ENCODE data around the gene NBEAL2.
"Not testable (repeated sequence)": the region's sequence is repeated elsewhere in the genome, so short reads cannot be mapped to it uniquely, and the experiment has no call there.

NBEAL2 gene

DNA sequence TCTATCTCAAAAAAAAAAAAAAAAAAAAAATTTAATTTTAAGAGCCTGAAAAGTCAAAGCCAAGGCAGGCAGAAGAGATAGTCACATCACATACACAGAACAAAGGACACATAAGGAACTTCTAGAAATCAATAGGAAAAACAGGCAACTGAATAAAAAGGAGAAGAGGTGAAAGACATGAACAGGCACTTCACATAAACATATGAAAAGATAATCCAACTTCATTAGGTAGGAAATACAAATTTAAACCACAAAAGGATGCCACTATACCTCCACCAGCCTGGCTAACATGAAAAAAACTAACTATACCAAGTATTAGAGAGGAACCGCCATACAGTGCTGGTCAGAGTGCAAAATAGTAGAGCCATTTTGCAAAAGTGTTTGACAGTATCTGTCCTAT is 17.0 kb upstream of the NBEAL2 start:
- DNase-seq (ENCODE audit: low spot score), result no peak

DNA sequence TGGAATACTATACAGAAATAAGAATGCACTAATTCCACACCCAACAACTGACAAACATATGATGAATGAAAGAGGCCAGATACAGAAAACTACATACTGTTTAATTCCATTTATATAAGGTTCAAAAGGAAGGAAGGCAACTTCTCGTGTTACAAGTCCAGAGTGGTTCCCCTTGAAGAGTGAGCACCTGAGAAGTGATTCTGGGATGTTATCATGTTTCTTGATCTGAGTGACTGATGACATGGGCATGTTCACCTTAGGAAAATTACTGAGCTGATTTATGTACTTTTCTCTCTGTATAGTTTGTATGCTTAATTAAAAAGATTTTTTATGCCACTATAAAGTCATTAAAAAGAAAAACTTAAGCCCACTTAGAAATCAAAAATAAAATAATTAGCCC is 16.5 kb upstream of the NBEAL2 start:
- DNase-seq (ENCODE audit: low spot score), result no peak

DNA sequence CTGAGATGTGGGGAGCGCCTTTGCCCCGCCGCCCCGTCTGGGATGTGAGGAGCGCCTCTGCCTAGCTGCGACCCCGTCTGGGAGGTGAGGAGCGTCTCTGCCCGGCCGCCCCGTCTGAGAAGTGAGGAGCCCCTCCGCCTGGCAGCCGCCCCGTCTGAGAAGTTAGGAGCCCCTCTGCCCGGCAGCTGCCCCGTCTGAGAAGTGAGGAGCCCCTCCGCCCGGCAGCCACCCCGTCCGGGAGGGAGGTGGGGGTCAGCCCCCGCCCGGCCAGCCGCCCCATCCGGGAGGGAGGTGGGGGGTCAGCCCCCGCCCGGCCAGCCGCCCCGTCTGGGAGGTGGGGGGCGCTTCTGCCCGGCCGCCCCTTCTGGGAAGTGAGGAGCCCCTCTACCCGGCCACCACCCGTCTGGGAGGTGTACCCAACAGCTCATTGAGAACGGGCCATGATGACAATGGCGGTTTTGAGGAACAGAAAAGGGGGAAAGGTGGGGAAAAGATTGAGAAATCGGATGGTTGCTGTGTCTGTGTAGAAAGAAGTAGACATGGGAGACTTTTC is 15.4 kb upstream of the NBEAL2 start:
- not testable (repeated sequence) for DNase-seq (ENCODE audit: low spot score)

DNA sequence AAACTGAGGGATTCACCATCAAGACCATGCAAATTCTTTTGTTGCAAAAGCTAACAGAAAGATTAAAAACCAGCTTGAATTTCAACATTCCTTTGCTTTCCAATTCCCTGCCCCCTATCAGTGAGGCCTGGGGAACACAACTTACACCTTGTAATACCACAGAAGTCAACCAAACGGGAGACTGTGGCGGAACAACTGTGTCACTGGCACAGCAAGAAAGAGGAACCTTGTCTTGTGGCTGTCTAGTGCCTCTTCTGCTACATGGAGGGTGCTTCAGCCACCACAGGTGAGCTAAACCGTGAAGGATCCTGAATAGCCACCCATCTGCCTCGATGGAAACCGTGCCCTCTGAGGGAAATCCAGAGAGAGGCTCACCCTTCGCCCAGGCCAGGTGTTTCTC is 14.3 kb upstream of the NBEAL2 start:
- DNase-seq (ENCODE audit: low spot score), result no peak

DNA sequence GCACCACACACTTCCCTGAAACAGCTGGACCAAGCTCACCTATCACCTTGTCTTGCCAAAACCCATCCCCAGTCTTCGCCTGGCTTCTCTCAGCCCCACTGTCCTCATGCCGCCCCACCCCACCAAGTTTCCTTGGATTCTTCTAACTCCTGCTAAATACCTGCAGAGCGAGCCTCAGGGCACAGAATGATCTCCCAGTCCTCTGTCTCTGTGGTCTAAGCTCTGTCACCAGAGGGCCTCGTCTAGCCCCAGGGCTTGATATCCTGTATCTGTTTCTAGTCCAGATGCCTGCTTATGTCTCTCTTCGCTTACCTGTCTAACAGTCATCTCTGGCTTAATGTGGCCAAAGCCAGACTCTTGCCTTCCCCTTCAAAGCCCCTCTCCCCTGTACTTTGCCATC is 12.7 kb upstream of the NBEAL2 start:
- DNase-seq (ENCODE audit: low spot score), result no peak

DNA sequence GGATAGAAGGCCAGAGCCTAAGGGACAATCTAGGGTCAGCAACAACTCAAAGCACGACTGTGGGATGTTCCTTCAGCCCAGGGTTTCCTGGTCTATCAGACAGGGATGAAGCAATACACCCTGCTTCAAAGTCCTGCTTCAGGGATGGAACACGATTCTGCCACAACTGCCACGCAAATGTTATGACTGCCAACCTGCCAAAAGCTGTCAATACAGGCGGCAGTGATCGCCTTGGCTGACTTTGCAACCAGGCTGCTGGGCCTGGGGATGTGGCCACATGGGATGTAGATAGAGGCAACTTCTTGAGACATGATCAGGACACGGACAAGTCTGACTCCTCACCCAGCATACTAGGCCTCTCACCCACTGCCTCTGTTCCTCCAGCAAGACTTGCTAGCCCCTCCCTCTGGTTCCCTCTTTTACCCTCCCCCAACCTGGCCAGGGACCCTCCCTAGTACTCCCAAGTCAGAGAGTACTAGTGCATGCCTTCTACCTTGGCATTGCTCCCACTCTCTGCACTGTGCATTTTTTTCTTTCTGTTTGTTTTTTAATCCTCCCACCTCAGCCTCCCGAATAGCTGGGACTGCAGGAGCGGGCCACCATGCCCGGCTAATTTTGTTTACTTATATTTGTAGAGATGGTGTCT is 10.6 kb upstream of the NBEAL2 start:
- DNase-seq (ENCODE audit: low spot score), result no peak

DNA sequence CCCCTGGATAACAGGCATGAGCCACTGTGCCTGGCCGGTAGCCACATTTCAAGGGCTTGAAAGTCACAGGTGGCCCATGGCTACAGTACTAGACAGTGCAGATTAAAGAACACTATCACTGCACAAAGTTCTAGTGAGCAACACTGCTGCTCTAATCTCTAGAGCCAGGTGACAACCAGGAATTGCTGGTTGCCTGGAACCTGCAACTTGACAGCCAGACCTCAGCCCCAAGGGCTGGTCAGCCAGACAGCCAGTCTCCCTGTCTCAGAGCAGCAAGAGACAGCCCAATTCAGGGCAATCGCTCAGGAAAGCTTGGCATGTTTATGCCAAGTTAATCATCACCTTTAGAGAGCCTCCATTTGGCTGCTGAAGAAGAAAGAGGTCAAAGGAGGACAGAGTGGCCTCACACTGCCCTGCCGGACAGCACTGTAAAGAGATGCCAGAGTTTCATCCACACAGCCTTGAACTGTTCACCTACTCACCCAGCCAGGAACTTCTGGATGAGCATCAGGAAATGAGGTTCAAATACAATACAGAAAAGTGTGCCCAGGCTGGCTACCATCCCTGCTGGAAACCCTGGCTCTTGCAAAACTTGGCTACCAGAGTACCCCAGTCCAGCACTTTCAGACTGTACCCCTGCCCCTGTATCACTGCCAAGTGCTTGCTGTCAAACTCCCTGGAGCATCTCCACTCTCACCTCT is 8.9 kb upstream of the NBEAL2 start:
- no peak for DNase-seq (ENCODE audit: low spot score)

DNA sequence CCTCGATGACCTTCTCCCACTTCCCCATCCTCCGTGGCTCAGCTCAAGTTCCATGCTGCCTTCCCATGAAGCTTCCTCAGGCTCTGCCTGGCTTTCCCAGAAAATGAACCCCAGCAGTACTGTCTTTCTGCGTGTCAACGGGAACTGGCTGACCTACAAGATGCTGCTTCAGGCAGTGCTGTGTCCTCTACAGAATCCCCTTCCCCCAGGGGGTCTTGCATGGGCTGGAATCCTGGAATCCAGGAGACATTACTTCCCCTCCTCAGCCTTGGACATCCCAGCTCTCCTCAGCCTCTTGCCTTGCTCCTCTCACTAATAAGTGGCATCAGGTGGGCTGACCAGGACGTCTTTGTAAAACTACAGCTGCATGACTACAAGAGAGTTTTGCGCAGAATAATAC is 8.3 kb upstream of the NBEAL2 start:
- no peak for DNase-seq (ENCODE audit: low spot score)

DNA sequence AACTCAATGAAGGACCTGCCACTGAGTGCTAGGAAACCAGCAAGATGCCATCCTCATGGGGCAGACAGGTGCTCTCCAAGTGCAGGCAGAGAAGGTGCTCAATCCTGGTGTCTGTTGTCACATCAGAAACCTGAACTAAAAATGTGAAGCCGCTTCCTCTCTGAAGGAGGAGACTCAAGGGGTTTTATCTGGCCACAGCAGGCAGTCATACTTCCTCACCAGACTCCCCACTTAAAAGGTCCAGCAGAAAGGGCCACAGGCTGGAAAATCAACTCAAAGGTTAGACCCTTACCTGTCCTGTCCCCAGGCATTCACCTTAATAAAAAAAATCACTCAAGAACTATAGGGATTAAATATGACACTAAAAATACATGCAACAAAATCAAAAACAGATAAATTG is 7.7 kb upstream of the NBEAL2 start:
- DNase-seq (ENCODE audit: low spot score), result no peak

DNA sequence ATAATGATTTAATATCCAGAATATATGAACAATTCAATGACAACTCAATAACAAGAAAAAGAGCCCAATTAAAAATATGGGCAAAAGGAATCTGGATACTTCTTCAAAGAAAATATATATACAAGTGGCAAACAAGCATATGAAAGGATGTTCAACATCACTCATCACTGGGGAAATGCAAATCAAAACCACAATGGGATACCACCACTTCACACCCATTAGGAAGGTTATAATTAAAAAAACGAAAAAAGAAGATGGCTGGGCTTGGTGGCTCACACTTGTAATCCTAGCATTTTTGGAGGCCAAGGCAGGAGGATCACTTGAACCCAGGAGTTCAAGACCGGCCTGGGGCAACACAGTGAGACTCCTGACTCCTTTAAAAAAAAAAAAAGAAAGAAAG is 7.1 kb upstream of the NBEAL2 start:
- no peak for DNase-seq (ENCODE audit: low spot score)

DNA sequence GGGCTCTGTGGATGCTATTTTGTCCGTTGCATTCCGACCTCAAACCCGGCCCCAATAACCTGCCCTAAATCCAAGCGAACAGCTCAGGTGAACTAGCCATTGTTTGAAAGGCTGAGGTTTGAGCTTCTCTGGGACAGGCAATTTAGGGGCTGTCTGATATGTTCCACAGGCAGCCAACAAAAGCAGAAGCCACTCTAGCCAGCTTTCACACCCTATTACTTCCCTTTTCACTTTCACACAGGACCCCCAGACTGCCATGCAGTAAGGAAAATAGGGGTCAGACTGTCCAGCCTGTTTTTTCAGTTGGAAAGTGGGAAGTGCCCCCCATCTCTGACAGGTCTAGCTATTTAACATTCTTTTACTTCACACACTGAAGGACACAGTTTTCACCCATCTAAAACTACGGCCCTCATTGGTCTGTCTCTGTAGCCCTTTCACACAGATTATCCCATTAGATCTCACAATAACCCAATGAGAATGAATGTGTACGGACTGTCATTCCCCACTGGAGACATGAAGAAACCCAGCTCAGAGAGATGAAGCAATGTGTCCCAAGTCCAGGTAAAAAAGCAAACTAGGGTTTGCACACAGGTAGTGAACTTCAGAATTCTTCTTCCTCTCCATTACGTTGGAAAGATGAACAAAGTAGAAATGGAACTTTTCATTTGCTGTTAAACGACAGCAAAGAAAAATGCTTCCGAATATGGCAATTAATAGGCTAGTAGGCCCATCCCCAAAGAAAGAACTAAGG is 4.9 kb upstream of the NBEAL2 start:
- no peak for DNase-seq (ENCODE audit: low spot score)

DNA sequence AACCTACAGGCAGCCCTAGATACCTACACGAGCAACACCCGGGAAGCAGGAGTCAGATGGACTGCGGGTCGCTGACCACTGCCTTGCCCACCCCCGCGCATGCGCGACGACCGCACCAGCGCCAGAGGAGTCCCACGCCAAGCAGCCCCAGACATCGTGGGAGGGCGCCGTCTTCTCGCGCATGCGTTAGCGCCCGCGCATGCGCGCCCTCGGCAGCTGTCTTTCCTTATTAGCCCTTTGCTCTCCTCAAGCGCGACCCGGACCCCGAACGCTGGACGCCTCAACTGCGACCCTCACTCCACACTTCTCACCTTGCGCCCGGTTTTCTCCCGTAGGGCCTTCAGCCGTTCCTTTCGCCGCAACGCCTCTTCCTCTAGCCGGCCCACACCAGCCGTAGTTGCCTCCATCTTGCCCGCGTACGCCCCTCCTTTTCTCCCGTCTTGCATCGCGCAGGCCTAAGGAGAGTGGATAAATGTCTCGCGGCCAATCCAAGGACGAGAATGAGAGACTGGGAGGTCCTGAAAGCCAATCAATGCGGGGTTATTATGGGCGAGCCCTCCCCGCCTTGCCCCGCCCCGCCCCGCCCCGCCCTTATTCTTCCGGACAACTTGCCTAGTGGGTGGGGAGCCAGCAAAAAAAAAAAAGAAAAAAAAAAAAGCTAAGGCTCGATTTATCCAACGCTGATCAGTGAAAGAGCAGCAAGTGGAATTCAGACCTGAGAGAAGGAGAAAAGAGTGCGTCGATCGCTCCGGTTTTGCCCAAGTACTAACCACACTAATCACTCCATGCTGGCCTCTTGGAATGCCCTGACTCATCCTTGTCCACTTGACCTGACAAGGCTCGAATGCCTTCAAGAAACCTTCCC is 2.9 kb upstream of the NBEAL2 start, which contains the start of gene CCDC12:
CCDC12 (minus strand) TSS at position 420 of the 865 bp plus-strand sequence; CDS start at position 407, 13 bp downstream.
- DNase-seq (ENCODE audit: low spot score), result peak; percentile 97

DNA sequence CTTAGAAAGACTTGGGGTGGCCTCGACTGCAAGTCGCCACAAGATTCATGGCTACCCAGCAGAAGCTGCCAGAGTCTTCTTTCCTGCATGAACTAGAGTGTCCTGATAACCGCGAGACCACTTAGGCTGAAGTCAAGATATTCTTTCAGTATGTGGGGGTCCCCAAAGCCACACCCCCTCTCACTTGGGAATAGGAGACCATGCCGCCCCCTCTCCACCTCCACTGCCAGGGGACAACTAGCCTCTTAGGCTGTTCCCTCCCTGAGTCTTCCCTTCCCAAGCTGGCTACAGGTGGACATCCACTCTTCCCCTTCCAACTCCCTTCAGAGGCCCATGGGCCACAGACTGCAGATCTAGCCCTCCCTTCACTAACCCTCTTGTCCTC is 1.7 kb upstream of the NBEAL2 start:
- DNase-seq (ENCODE audit: low spot score), result no peak

DNA sequence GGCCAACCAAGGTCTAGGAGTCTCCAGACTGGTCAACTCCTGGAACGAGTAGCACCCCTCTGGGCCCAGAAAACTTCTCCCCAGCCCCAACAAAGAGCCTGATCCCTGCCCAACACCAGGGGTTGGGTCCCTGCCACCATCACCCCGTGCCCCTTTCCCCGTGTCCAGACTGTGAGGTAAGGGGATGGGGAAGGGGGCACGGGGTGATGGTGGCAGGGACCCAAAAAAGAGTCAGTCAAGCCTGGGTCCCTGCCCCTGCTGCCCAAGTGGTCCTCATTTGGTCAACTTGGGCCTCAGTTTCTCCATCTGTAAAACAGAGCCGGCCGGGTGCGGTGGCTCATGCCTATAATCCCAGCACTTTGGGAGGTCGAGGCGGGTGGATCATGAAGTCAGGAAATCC is 1.1 kb upstream of the NBEAL2 start:
- no peak for DNase-seq (ENCODE audit: low spot score)

DNA sequence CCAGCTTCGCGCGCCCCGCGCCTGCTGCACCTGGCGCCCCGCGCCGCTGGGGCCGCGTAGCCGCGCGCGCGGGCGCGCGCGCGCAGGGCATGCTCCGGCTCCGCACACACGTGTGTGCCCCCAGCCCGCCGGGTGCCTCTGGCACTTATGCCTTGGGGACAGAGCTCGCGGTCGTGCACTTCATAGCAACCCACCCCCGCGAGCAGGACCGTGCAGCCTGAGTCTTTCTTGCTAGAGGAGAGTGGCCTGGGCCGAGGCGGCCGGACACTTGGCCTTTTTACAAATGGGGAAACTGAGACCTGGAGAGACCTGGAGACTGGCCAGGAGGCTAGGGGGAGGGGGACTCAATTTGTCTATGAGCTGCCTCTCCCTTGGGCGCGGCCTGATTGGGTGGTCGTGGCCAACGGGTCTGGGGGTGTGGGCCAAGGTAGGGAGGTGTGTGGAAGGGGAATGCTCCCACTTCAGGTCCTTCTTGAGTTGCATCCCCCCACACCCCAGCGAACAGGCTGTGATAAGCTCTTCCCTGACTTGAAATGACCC is 562 bp downstream of the NBEAL2 start:
- DNase-seq (ENCODE audit: low spot score), result peak; percentile 16

DNA sequence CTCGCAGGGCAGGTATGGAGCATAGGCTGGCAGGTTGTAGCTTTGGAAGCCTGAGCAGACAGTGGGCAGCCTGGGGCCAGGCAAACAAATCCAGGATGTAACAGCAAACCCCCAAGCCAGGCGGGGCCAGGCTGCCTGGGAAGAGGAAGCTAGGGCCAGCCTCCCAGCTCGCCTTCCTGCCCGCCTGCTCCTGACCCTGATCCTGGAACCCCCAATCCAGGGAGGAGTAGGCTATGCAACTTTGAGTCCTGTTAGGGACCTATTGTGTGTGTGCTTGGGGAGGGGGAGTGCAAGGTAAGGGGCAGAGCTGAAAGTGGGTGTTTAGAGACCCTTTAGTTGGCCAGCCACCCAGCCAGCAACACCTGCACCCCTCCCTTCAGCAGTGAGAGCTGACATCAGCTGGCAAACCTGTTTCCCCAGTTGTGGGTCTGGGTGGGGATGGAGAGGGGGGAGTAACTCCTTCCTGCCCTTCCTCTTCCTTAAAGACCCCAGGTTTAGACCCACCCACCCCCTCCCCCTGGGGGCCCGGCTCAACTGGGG is 2.5 kb downstream of the NBEAL2 start:
- no peak for DNase-seq (ENCODE audit: low spot score)

DNA sequence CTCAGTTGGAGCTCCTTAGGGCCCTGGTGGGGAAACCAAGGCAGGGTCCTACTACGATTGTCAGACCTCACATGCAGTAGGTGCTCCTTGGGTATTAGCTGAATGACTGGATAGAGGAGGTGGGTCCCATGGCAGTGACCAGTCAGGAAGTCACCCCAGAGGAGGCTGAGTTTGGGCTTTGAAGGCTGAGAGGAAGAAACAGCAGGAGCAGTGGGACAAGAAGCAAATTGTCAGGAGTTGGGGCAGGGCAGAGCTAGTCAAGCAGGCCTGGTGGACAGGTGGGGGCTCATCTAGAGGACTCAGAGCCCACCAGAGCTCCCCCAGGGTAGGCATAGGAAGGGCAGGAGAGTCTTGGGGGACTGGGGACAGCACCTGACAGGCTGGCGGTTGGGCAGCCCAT is 3.1 kb downstream of the NBEAL2 start:
- no peak for DNase-seq (ENCODE audit: low spot score)

DNA sequence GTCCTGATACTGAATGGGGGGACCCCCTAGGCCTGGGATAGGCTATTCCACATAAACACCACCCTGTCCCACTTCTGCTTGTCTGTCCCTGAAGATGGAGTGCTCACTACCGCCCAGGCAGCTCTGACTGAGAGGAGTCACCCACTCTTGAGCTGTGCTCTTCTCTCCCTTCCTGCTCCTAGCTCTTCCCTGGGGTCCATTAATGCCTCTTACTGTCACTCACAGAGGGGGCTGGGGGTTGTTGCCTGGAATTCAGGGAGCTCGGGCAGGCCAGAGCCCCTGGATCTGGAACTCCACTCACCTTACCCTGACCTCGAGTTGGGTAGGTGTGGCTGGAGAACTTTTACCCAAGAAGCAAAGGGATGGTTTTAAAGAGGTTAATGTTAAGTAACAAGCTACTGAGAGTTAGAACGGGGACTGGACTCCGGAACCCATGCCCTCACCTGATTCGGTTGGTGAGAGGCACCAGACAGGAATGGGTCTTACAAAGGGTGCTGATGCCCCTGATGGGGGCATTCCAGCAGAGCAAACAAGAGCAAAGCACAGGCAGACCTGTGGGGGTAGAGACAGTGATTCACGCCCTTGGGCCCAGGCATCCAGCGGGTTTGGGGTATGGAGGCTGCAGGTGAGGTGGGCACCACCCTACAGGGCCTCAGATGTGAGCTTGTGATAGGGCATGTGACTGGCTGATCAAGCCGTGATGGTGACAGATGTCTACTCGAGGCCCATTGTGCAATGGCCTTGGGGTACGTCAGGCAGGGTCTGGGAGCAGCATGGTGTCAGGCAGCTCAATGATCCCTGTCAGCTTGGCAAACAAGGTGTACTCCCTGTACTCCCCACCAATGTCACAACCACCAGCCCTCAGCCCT is 5.4 kb downstream of the NBEAL2 start:
- no peak for DNase-seq (ENCODE audit: low spot score)

DNA sequence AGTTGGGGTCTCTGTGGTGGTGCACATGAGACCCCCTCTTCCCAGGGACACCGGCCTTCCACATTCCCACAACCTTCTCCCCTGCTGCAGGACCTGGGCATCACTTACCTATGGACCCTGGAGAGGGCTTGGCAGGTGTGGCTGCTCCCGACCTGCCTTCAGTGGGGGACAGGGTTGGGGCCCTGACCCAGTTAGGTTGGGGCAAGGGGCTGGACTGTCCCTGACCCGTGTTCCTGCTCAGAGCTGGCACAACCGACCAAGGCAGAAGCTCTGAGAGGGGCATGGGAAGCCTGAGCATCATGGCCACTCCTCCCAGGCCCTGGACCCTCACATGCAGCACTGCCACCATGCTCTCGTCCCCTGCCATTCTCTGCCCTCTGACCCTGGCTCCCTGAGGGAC is 6.1 kb downstream of the NBEAL2 start:
- DNase-seq (ENCODE audit: low spot score), result no peak

DNA sequence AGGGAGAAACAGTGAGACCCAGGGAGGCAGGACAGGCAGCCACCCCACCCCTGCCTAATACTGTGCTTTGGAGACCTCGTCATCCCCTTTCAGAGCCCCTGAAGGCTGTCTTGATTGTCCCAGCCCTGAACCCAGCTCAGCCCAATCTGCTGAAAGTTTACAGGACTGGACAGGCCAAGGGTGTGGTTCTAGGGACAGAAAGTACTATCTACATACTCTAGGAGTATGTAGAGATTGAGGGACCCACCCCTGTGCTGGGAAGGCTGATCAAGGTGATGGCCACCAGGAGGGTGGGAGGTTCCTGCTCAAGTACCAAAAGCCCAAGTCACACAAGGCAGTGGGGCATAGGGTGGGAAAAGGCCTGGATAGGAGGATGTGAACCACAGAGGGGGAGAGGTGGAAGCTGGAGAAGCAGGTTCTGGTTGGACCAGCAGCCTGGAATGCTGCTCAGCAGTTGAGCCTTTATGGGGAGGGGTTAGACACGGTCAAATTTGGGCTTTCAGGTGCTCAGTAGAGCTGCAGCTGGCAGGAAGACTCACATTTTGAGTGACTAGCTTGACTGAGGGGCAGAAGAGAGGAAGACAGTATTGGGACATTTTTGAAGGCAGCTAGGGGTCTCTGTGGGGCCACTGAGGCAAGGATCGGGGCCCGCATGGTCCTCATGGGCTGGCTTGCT is 6.7 kb downstream of the NBEAL2 start:
- DNase-seq (ENCODE audit: low spot score), result no peak

Measured in LoVo (cell line).